C4-2B (cell line): Measurements from ENCODE around the gene LCN1.

Experiments
- CTCF ChIP-seq: fragments of 450-650 bp; conservative IDR thresholded peaks from 2 replicates; pipeline ENCODE4 v1.5.1; 2017; ENCODE audit warnings: mild to moderate bottlenecking
- ZFX ChIP-seq: fragments of 450-650 bp; IDR thresholded peaks from 2 replicates; pipeline ENCODE4 v1.6.1; 2017

DNA sequence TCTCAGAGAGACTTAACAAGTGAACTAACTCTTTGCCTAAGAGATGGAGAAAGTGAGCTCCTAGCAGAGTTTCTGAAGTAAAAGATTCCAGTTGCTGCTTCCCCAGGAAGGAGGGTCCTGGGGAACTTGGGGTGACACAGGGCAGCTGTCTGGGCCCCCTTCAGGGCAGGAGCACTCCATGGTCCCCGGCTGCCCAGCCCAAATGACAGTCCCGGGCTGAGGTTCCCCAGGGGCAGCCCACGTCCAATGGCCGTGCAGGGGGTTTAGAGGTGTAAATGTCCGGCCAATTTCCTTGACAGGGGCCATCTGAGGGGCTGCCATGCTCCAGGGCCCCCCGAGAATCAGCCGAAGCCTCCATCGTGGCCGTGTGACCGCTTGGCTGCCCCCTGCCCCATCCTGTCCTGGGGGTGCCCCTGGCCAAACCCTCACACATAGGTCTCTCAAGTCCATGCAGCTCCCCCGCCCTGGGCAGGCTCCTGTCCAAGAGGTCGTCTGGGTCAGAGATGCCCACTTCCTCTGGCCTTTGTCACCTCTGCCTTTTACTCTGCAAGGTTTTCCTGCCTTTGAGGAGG lies 47.2 kb upstream of the LCN1 start:
- TF ChIP-seq CTCF, result no peak
- TF ChIP-seq ZFX, result no peak
